ENCODE measurements around the gene FAU. TPM values are rescaled to one million over a fixed set of nuclear protein-coding genes. Genes with fewer than 3 reads are reported as not detected.

The FAU gene
- total RNA-seq: 193 and 272 TPM in 2 replicates

DNA sequence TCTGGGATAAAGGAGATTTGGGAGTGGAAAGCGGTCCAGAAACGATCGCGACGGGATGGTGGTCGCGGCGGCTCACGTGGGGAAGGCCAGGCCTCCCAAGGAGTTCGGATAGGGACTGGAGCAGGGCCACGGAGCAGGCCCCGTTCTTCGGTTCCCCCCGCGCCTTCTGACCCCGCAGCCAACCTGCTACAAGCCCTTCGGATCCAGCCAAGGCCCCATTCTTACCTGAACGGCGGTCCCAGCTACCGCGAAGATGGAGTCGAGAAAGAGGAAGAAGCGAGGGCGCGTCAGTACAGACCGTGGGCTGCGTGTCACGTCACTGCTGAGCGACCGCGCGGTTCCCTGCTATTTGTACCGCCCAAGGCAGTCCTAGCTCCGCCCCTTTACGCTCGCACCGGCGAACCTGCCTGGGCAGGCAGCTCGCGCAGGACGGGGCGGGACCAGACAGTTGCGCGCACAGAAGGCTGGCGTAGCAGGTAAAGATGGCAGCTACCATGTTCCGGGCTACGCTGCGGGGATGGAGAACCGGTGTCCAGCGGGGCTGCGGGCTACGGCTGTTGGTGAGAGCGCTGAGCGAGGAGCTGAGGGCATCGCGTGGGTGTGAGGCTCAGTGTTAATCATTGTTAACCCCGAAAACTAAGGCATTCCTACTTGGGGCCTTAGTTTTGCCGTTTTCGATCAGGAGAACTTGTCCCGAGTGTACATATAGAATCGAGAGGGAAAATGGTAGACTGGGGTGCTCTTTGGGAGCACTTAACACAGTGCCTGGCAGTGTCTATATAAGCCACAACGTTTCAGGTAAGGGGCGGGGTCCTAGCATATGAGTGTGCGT, at the start of gene FAU, which contains the start of gene MRPL49:
Gene FAU, minus strand, starts transcription at position 270 of the 832 bp plus-strand sequence. CDS start 321 bp downstream, outside the sequence.
Gene MRPL49, plus strand, starts transcription at position 457 of the 832 bp plus-strand sequence. Its CDS starts 26 bp downstream, at position 483.

DNA sequence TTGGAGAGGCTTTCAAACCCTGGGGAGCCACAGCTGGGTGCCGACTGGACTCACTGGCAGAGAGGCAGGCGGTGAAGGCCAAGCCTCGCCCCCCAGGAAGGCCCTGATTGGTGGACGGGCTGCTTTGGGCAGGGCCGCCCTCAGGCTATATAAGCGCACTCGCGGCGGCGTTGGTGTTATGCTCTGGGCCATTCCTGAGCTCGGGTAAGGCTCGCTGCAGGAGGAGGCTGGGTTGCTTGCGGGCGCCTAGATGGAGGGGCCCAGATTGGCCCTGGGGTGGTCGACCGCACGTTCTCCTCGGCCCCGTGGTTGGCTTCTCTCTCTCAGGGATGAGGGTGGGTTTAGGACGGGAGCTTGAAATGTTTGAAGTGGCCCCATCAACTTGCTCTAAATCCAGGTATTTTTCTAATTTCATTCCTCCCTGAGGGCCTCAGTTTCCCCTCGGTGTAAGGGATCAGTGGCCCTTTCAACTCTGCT, 48.2 kb upstream of the FAU start, which contains the start of gene SPDYC:
Gene SPDYC, plus strand, starts transcription at position 176 of the 477 bp plus-strand sequence. CDS start 1,125 bp downstream, outside the sequence.

DNA sequence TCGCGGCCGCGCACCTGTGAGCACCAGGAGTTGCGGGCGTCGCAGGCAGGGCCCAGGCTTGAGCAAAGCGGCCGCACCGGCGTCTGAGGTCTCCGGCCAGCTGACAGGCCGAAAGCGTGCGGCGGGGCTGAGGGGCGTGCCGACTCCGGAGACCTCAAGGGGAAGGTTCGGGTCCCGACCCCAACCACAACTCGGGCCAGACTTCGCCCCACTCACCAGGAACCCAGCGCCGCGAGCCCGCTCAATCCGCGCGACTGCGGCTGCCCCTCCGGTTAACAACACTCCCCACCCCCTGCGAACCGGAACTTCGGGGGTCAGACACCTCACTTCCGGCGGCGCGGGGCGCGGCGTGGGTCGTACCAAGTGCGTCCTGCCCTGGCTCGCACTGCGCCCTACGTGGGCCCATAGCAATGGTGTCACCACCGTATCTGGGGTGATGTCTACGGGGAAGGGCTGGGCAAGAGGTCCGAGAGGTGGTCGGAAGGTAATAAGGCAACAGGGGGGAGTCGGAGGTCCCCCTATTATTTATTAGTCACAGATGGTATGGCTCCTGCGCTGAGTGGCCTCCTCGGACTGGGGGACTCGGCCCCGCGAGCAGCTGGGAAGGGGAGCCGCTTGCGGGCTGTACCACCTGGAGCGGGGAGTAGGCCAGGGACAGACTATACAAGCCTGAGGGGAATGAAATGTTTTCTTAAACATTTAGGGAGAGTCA, 12.5 kb upstream of the FAU start, which contains the start of gene SYVN1:
Gene SYVN1, minus strand, starts transcription at position 280 of the 712 bp plus-strand sequence. CDS start 918 bp downstream, outside the sequence.

DNA sequence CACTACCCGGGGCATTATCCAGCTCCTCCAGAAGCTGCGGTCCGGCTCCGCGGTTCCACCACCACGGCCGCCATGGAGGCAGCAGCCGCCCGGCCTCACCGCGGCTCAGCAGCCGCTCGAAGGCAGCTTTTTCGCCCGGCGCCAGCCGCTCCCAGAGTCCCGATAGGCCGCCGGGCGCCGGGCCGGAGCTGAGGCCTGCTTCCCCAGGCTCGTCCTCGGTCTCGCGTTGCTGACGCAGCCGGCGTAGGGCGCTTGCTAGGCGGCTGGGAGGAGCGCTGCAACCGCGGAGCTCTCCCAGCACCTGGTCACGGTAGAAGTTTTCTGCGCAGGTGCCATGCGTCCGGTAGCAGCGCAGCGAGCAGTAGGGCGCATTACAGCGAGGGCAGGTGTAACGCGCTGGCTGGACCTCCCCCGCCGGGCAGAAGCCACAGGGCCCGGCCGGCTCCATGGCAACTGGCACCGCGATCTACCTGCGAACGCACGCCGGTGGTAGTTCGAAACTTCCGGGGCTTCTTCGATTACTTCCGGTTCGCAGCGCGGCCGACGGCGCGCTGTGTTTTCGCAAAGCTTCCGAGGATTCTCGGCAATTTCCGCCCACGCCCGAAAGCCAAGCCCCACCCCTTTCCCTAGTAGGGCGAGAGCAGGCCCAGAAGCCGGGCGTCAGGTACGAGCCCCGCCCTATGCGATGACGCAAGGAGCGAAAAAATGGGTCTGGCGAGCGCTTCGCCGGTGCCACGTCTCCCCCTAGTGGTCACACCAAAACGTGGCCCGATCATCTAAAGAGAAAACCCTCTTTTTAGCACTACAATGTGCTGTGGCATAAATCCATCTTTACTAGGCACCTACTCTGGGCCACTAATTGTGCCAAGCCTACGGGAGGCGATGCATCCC, 4.5 kb downstream of the FAU start, which contains the start of gene ZNHIT2:
Gene ZNHIT2, minus strand, starts transcription at position 496 of the 891 bp plus-strand sequence. Its CDS starts 48 bp downstream, at position 448.

DNA sequence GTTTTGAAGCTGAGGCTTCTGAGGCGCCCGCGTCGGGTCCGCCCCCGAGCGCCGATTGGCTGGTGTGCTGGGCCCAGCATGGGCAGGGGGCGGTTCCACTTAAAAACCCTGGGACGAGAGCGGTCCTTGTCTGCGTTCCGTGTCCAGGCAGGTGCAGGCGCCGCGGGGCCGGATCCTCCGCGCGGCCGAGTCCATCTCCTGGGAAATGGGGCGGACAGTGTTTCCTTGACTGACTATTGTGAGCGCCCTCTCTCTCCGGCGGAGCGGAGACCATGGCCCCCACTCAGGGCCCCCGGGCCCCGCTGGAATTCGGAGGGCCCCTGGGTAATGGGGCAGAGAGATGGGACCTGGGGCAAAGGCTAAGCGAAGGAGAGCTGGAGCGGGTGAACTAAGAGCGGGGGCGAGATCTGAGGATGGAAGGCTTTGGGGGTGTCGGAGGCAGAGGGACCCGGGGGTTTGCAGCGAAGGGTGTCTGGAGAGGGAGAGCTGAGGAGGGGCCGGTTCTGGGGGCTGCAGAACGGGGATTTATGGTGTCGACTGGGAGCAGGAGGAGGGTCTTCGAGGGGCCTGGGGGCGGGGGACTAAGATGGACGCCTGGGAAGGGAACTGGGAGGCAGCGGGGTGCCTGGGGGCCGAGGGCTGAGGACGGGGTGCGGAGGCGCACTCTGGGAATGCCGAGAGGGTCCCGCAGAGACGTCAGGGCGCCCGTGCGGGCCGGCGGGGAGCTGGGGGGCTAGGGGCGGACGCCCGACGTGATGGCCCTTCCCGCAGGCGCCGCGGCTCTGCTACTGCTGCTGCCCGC, 10.0 kb downstream of the FAU start, which contains the start of gene TM7SF2:
Gene TM7SF2, plus strand, starts transcription at position 129 of the 802 bp plus-strand sequence. Its CDS starts 144 bp downstream, at position 273.

GRCh38 chr11:65095974-65096806, 25.7 kb downstream of the FAU start, which contains the start of gene VPS51:
Gene VPS51 (plus strand): TSS chr11:65096214. CDS start chr11:65096251, 37 bp downstream.

GRCh38 chr11:65083834-65084597, 37.9 kb downstream of the FAU start, which contains the start of the genes CDCA5 and ZFPL1:
Gene CDCA5 (minus strand): TSS chr11:65084040. CDS start chr11:65083978, 62 bp downstream.
Gene ZFPL1 (plus strand): TSS chr11:65084222. CDS start chr11:65084699, 477 bp downstream.

Small RNA genes within 50 kb of the gene (small RNA-seq; reads per million reads assigned to genes)
- gene HIGD1AP10 (not detected), gene PDCL2P2 (not detected), gene RNU2-23P (7.0 reads per million, percentile 94 among the genes with 10 or more reads in this experiment)

Other genes with a start within 250 kb of the FAU start
- 40.1 and 75.3 TPM in 2 replicates for gene EHD1, start 243.5 kb downstream of the FAU start, total RNA-seq
- gene ATG2A, start 204.9 kb downstream of the FAU start, total RNA-seq: 15.4 and 19.5 TPM in 2 replicates
- gene PPP2R5B, start 197.4 kb downstream of the FAU start, total RNA-seq: 5.9 and 8.2 TPM in 2 replicates
- gene GPHA2, start 186.2 kb downstream of the FAU start, total RNA-seq: not detected in 2 replicates
- gene MAJIN, start 150.0 kb downstream of the FAU start, total RNA-seq: not detected in 2 replicates
- gene BATF2, start 125.2 kb downstream of the FAU start, total RNA-seq: 0.37 and 0.98 TPM in 2 replicates
- 46.7 and 63.2 TPM in 2 replicates for gene ARL2, start 108.0 kb downstream of the FAU start, total RNA-seq
- gene SNX15, start 94.7 kb downstream of the FAU start, total RNA-seq: 12.1 and 13.2 TPM in 2 replicates
- 17.6 and 19.4 TPM in 2 replicates for gene SAC3D1, start 80.9 kb downstream of the FAU start, total RNA-seq
- gene NAALADL1, start 63.6 kb downstream of the FAU start, total RNA-seq: 10.8 and 14.3 TPM in 2 replicates
- 12.5 and 18.6 TPM in 2 replicates for gene CDCA5, start 38.1 kb downstream of the FAU start, total RNA-seq
- 26.8 and 29.0 TPM in 2 replicates for gene ZFPL1, start 37.9 kb downstream of the FAU start, total RNA-seq
- gene VPS51, start 25.9 kb downstream of the FAU start, total RNA-seq: 122 and 127 TPM in 2 replicates
- 13.2 and 14.3 TPM in 2 replicates for gene TM7SF2, start 10.3 kb downstream of the FAU start, total RNA-seq
- gene ZNHIT2, start 4.4 kb downstream of the FAU start, total RNA-seq: 12.9 and 13.1 TPM in 2 replicates
- 24.6 and 30.1 TPM in 2 replicates for gene MRPL49, start 187 bp upstream of the FAU start, total RNA-seq
- 12.5 and 15.1 TPM in 2 replicates for gene SYVN1, start 12.4 kb upstream of the FAU start, total RNA-seq
- gene SPDYC, start 48.1 kb upstream of the FAU start, total RNA-seq: not detected in 2 replicates
- gene CAPN1, start 59.8 kb upstream of the FAU start, total RNA-seq: 120 and 136 TPM in 2 replicates
- 9.9 and 17.6 TPM in 2 replicates for gene POLA2, start 139.8 kb upstream of the FAU start, total RNA-seq
- gene CDC42EP2, start 192.7 kb upstream of the FAU start, total RNA-seq: 49.6 and 58.8 TPM in 2 replicates
- 49.2 and 52.0 TPM in 2 replicates for gene DPF2, start 211.7 kb upstream of the FAU start, total RNA-seq
- under 0.01 TPM in 2 replicates for gene TIGD3, start 232.6 kb upstream of the FAU start, total RNA-seq